H9 (cell line): ENCODE results near the gene ADARB2. TPM values are rescaled to one million over a fixed set of nuclear protein-coding genes. Genes with fewer than 3 reads are reported as not detected.

Experiments
- DNase-seq: peaks from one replicate; pipeline ENCODE4 v3.0.0-alpha.2; 2017
- H2AFZ ChIP-seq: one replicate; pipeline ENCODE4 v1.6.1; 2013; ENCODE audit warnings: mild to moderate bottlenecking, low read length, control low read depth, moderate library complexity
- H2AK5ac ChIP-seq: 2 replicates; pipeline ENCODE4 v1.6.1; 2013; ENCODE audit warnings: low read length, control low read depth, mixed read lengths; ENCODE audit not compliant: insufficient read length
- H2BK120ac ChIP-seq: one replicate; pipeline ENCODE4 v1.6.1; 2013; ENCODE audit warnings: low read depth, mild to moderate bottlenecking, low read length, control low read depth, inconsistent platforms; ENCODE audit not compliant: poor library complexity, severe bottlenecking
- H2BK12ac ChIP-seq: 2 replicates; pipeline ENCODE4 v1.6.1; 2013; ENCODE audit warnings: low read length, control low read depth, mixed read lengths, low read depth; ENCODE audit not compliant: insufficient read length
- H2BK15ac ChIP-seq: 2 replicates; pipeline ENCODE4 v1.6.1; 2013; ENCODE audit warnings: low read depth, low read length, control low read depth
- H2BK20ac ChIP-seq: one replicate; pipeline ENCODE4 v1.6.1; 2013; ENCODE audit warnings: low read depth, mild to moderate bottlenecking, low read length, control low read depth, inconsistent platforms; ENCODE audit not compliant: poor library complexity, severe bottlenecking
- H2BK5ac ChIP-seq: 2 replicates; pipeline ENCODE4 v1.6.1; 2013; ENCODE audit warnings: low read length, control low read depth, mixed read lengths; ENCODE audit not compliant: insufficient read length
- H3K14ac ChIP-seq: 2 replicates; pipeline ENCODE4 v1.6.1; 2013; ENCODE audit warnings: low read length, control low read depth; ENCODE audit not compliant: insufficient read depth
- H3K18ac ChIP-seq: 2 replicates; pipeline ENCODE4 v1.6.1; 2013; ENCODE audit warnings: low read depth, mild to moderate bottlenecking, mixed read lengths, low read length, control low read depth; ENCODE audit not compliant: insufficient read length
- H3K23ac ChIP-seq: 2 replicates; pipeline ENCODE4 v1.6.1; 2013; ENCODE audit warnings: low read length, control low read depth, mixed read lengths, low read depth; ENCODE audit not compliant: insufficient read length
- H3K23me2 ChIP-seq: 2 replicates; pipeline ENCODE4 v1.6.1; 2013; ENCODE audit warnings: low read depth, mild to moderate bottlenecking, mixed read lengths, low read length, control low read depth; ENCODE audit not compliant: insufficient read length, poor library complexity, severe bottlenecking
- H3K27ac ChIP-seq: 2 replicates; pipeline ENCODE4 v1.5.1; 2013; ENCODE audit warnings: low read length, control low read depth, mixed read lengths, low read depth; ENCODE audit not compliant: insufficient read length
- H3K27me3 ChIP-seq: 2 replicates; pipeline ENCODE4 v1.6.1; 2013; ENCODE audit warnings: low read length, control low read depth, inconsistent platforms; ENCODE audit not compliant: insufficient read depth
- H3K4ac ChIP-seq: 2 replicates; pipeline ENCODE4 v1.6.1; 2013; ENCODE audit warnings: low read depth, mild to moderate bottlenecking, control low read depth, inconsistent platforms, low read length, moderate library complexity
- H3K4me1 ChIP-seq: 2 replicates; pipeline ENCODE4 v1.6.1; 2013; ENCODE audit warnings: low read length, control low read depth, inconsistent platforms; ENCODE audit not compliant: insufficient read depth
- H3K4me2 ChIP-seq: 2 replicates; pipeline ENCODE4 v1.6.1; 2013; ENCODE audit warnings: low read length, control low read depth, mixed read lengths; ENCODE audit not compliant: insufficient read length, insufficient read depth
- H3K56ac ChIP-seq: 2 replicates; pipeline ENCODE4 v1.6.1; 2013; ENCODE audit warnings: low read depth, mild to moderate bottlenecking, mixed read lengths, low read length, control low read depth; ENCODE audit not compliant: insufficient read length
- H3K79me1 ChIP-seq: 2 replicates; pipeline ENCODE4 v1.6.1; 2013; ENCODE audit warnings: low read depth, mild to moderate bottlenecking, moderate library complexity, low read length, control low read depth, inconsistent platforms; ENCODE audit not compliant: insufficient read depth, poor library complexity, severe bottlenecking
- H3K79me2 ChIP-seq: 2 replicates; pipeline ENCODE4 v1.6.1; 2013; ENCODE audit warnings: low read length, control low read depth, inconsistent platforms; ENCODE audit not compliant: insufficient read depth
- H3K9ac ChIP-seq: 2 replicates; pipeline ENCODE4 v1.6.1; 2013; ENCODE audit warnings: low read length, control low read depth, mixed read lengths; ENCODE audit not compliant: insufficient read length; ENCODE audit errors: extremely low read depth
- H3K9me3 ChIP-seq: one replicate; pipeline ENCODE4 v1.6.1; 2013; ENCODE audit warnings: low read depth, low read length, inconsistent platforms; ENCODE audit not compliant: control insufficient read depth
- H3T11ph ChIP-seq: one replicate; pipeline ENCODE4 v1.6.1; 2013; ENCODE audit warnings: mild to moderate bottlenecking, low read length, control low read depth, inconsistent platforms
- H4K20me1 ChIP-seq: one replicate; pipeline ENCODE4 v1.6.1; 2013; ENCODE audit not compliant: control insufficient read depth, insufficient read length, insufficient read depth
- H4K5ac ChIP-seq: 2 replicates; pipeline ENCODE4 v1.6.1; 2013; ENCODE audit warnings: low read depth, mild to moderate bottlenecking, mixed read lengths, low read length, control low read depth; ENCODE audit not compliant: insufficient read length
- H4K8ac ChIP-seq: replicated peaks from 2 replicates; pipeline ENCODE4 v1.6.1; 2013; ENCODE audit warnings: low read length, control low read depth, mixed read lengths, low read depth; ENCODE audit not compliant: insufficient read length
- H4K91ac ChIP-seq: 2 replicates; pipeline ENCODE4 v1.6.1; 2013; ENCODE audit warnings: low read depth, mild to moderate bottlenecking, moderate library complexity, mixed read lengths, low read length, control low read depth; ENCODE audit not compliant: insufficient read length
- H3K27ac Mint-ChIP-seq, 3 experiments: 2 replicates in 2 of 3; 3 replicates in 1 of 3; pipeline ENCODE4 v1.8.0; 2020 to 2021; ENCODE audit warnings: mixed read lengths in 3 of 3, mild to moderate bottlenecking in 1 of 3, moderate library complexity in 1 of 3
- H3K27me3 Mint-ChIP-seq: 2 replicates; pipeline ENCODE4 v1.8.0; 2021; ENCODE audit warnings: low read depth, mild to moderate bottlenecking, moderate library complexity, mixed read lengths
- H3K36me3 Mint-ChIP-seq, 3 experiments: 2 replicates in 2 of 3; 3 replicates in 1 of 3; pipeline ENCODE4 v1.8.0; 2020 to 2021; ENCODE audit warnings: low read depth in 3 of 3, mixed read lengths in 3 of 3; ENCODE audit not compliant: insufficient read depth in 1 of 3
- H3K4me1 Mint-ChIP-seq, 2 experiments: 2 replicates each; pipeline ENCODE4 v1.8.0; 2020; ENCODE audit warnings: mixed read lengths in 2 of 2
- H3K4me3 Mint-ChIP-seq, 2 experiments: 2 replicates in 1 of 2; 3 replicates in 1 of 2; pipeline ENCODE4 v1.8.0; 2020 to 2021; ENCODE audit warnings: mild to moderate bottlenecking in 2 of 2, mixed read lengths in 2 of 2, moderate library complexity in 1 of 2
- H3K9me3 Mint-ChIP-seq, 2 experiments: 2 replicates in 1 of 2; 3 replicates in 1 of 2; pipeline ENCODE4 v1.8.0; 2020; ENCODE audit warnings: mild to moderate bottlenecking in 2 of 2, mixed read lengths in 2 of 2, moderate library complexity in 1 of 2
- WGBS: extraction: QIAGEN DNeasy Blood & Tissue Kit; methylation state at CpG from one replicate; pipeline ENCODE4 v1.1.7; 2013; ENCODE audit warnings: missing lambda C conversion rate, low lambda C conversion rate, mixed read lengths; ENCODE audit not compliant: insufficient read length; ENCODE audit errors: extremely low coverage; 5-methylcytosine and 5-hydroxymethylcytosine counted together
- total RNA-seq: library from RNA; stranded (reverse); gene quantifications from 2 replicates; pipeline ENCODE4 v1.2.1, GENCODE V29; 2021
- TF ChIP-seq, protein P1 (sequence below): fragments of 200-600 bp; sonication (generic); conservative IDR thresholded peaks from 3 replicates; pipeline ENCODE4 v1.8.0; 2021; ENCODE audit warnings: antibody characterized with exemption, mild to moderate bottlenecking

ADARB2 gene
- total RNA-seq, 1 experiment from 2014 or later: 0.87 TPM

DNA sequence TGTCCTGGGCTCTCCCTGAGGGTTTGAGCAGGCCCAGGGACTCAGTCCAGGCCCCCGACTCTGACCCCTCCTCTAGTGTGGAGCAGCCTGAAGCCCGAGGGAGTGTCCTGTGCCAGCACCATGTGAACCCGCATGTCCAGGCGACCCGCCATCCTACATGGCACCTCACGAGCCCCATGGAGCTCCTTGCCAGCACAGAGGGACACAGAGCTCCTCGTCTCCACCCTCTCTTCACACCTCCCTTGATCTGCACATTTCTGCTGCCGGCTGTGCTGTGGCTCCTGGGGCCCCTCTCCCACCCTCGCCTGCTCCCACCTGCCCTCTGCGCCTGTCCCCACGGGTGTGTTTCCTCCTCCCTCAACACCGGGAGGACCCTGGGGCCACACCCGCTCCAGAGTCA, 103.5 kb downstream of the ADARB2 start:
- Histone ChIP-seq H2BK20ac (no peak overlapping the region), H3K56ac (no peak overlapping the region), H4K91ac (no peak overlapping the region), H3K27me3 (no peaks in the 10 kb centered on the region), H3K14ac (no peak overlapping the region; the same call in 1 of the 2 replicates), H3T11ph (no peak overlapping the region), H3K18ac (no peak overlapping the region), H3K9me3 (no peaks in the 10 kb centered on the region), H2BK12ac (no peak overlapping the region), H3K4me1 (peaks cover 2% of the 10 kb centered on the region; the same call in 1 of the 2 replicates), H4K20me1 (peaks cover 6% of the 10 kb centered on the region), H3K27ac (no peak overlapping the region), H2AFZ (no peak overlapping the region), H3K79me2 (no peaks in the 10 kb centered on the region), H2AK5ac (no peak overlapping the region), H4K8ac (no peak overlapping the region), H2BK5ac (no peak overlapping the region), H3K4me2 (no peak overlapping the region), H4K5ac (no peak overlapping the region), H3K79me1 (no peaks in the 10 kb centered on the region), H3K9ac (no peak overlapping the region), H2BK120ac (no peak overlapping the region), H2BK15ac (no peak overlapping the region), H3K4ac (no peak overlapping the region), H3K23ac (no peak overlapping the region), H3K23me2 (no peaks in the 10 kb centered on the region)
- no peak for DNase-seq
- TF ChIP-seq, protein P1, sequence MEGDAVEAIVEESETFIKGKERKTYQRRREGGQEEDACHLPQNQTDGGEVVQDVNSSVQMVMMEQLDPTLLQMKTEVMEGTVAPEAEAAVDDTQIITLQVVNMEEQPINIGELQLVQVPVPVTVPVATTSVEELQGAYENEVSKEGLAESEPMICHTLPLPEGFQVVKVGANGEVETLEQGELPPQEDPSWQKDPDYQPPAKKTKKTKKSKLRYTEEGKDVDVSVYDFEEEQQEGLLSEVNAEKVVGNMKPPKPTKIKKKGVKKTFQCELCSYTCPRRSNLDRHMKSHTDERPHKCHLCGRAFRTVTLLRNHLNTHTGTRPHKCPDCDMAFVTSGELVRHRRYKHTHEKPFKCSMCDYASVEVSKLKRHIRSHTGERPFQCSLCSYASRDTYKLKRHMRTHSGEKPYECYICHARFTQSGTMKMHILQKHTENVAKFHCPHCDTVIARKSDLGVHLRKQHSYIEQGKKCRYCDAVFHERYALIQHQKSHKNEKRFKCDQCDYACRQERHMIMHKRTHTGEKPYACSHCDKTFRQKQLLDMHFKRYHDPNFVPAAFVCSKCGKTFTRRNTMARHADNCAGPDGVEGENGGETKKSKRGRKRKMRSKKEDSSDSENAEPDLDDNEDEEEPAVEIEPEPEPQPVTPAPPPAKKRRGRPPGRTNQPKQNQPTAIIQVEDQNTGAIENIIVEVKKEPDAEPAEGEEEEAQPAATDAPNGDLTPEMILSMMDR: no peak
- H3K9me3 Mint-ChIP-seq: no peaks in the 10 kb centered on the region
- H3K4me3 Mint-ChIP-seq: no peak overlapping the region
- peaks cover 15 to 21% of the 10 kb centered on the region in 2 experiments for H3K4me1 Mint-ChIP-seq
- peaks cover 0 to 2% (median 0%) of the 10 kb centered on the region in 3 experiments; a peak in 2 of 7 replicates for H3K36me3 Mint-ChIP-seq
- WGBS: no CpG with 5 or more reads among the region's 13 CpGs
- H3K27me3 Mint-ChIP-seq: peaks cover 5% of the 10 kb centered on the region; the same call in 1 of the 2 replicates
- H3K27ac Mint-ChIP-seq: no peak overlapping the region
